GM19193 (cell line): ENCODE results near the gene RHBDF2.

Experiments used
- POLR2A ChIP-seq: IDR thresholded peaks from 4 replicates; pipeline ENCODE4 v1.6.1; 2011; ENCODE audit not compliant: insufficient read depth, insufficient read length; ENCODE audit errors: extremely low read depth

RHBDF2 gene

DNA sequence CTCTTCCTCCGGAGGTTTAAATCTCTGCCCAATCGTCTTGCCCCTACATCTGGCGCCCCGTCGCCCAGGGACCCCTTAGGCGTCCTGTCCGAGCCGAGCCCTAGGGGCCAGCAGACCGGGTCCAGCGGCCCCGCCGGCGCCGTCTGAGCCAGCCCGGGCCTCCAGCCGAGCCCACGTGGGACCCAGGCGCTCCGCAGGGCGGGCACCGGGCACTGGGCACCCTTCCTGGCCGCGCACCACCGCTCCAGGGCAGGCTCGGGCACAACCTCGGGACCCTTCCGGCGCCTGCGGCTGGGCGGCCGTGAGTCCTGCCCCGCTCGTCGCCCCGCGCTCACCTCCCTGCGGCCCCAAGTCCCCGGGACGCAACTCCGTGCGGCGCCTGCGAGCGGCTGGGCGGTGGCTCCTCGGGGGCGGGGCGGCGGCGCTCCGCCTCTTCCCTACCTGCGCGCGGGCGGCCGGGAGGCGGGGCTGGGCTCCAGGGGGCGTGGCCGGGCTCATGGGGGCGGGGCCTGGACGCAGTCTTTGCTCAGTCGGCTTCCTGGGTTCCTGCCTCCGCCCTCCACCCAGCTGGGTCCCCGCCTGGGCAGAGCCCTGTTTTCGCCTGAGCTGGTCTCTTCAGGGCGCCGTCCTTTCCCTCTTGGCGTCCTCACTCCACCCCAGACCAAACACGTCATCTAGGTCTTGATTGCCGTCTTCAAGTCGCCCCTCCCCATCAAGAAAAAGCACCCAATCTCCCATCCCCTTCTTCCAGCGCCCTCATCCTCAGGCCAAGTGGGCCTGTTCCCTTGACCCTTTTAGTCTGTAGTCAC, at the start of gene RHBDF2:
Gene RHBDF2, minus strand, starts transcription at position 406 of the 809 bp plus-strand sequence. CDS start 19,899 bp downstream, outside the sequence.
- TF ChIP-seq POLR2A, result peak; percentile 85

DNA sequence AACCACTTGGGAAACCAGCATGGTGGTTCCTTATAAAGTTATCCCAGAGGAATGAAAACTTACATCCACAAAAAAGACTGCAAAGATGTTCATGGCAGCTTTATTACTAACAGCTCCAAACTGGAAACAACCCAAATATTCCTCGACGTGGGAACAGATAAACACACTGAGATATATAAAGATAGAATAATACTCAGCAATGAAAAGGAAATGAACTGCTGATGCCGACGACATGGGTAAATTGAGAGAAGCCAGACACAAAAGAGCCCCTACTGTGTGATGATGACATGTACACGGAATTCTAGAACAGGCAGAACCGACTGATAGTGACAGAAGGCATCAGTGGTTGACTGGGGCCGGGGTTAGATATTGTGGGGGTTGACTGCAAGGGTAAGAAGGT, 48.3 kb upstream of the RHBDF2 start:
- TF ChIP-seq POLR2A, result no peak

DNA sequence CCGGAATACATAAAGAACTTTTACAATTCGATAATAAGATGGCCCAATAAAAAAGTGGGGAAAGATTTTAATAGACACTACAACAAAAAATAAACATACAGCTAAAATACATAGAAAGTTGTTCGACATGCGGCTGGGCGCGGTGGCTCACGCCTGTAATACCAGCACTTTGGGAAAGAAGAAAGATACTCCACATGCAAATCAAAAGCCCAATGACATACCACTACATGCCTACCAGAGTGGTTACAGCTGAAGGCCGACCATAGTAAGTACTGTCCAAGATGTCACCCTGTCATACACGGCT, 47.9 kb upstream of the RHBDF2 start:
- no peak for TF ChIP-seq POLR2A

DNA sequence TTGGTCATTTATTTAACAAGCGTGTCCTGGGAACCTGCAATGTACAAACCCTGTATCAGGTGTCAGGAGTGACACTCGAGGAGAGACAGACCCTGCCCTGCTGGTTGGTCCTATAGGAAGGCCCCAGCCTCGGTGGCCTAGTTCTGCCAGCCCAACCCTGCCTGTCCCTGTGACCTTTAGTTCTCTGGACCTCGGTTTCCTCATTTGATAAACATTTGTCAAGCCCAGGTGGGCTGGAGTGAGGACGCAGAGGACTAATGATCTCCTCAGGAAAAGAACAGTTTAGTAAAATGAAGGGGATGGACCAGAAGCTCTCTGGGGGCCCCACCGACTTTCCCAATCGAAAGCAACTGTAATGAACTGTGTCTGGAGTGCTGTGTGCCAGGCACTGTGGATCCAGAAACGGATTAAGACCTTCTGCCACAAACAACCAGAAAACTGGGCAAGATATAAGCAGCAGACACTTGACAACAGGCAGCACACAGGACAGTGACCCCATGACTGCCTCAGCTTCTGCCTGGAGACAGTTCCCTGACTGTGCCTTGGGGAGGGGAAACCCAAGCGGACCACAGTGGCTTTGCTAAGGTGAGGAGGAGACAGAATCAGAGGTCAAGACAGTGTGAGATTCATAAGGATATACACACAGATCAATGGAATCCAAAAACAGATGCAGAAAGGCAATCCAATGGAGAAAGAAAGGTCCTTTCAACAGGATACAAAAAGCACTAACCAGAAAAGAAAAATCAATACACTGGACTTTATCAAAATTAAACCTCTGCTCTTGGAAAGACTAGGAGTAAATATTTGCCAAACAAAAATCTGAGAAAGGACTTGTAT, 47.4 kb upstream of the RHBDF2 start:
- no peak for TF ChIP-seq POLR2A

DNA sequence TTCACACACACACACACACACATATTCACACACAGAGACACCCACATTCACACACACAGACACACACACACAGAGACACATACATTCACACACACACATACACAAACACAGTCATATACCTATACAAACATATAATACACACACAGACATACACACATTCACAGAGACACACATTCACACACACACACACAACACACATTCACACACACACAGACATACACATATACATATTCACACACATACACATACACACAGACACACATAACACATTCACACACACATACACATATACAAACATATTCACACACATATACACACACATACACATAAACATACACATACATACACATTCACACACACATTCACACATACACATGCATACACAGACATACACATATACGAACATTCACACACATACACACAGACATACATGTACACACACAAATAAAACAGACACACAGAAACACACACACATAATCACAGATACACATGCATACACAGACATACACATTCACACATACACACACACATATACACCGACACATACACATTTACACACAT, 46.5 kb upstream of the RHBDF2 start:
- no peak for TF ChIP-seq POLR2A

DNA sequence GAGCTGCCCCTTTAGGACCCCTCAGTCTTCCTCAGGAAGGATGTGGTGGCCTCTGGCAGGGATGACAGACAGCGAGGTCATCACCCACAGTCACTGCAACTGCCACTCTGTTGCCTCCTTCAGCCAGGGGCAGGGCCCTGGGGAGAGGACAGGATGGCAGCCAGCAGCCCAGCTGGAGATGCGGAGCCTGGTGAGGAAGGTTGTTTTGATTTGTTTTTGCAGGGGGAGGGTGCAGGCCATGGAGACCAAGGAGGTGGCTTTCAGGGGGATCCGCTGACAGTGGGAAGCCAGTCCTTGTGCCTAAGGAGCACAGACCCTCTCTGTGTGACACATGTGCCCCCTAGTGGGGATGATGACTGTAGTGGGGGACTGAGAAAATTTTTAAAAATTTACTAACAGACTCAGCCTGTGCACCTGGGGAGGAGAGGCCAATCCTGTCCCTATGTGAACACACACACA, 46.0 kb upstream of the RHBDF2 start:
- TF ChIP-seq POLR2A, result no peak

DNA sequence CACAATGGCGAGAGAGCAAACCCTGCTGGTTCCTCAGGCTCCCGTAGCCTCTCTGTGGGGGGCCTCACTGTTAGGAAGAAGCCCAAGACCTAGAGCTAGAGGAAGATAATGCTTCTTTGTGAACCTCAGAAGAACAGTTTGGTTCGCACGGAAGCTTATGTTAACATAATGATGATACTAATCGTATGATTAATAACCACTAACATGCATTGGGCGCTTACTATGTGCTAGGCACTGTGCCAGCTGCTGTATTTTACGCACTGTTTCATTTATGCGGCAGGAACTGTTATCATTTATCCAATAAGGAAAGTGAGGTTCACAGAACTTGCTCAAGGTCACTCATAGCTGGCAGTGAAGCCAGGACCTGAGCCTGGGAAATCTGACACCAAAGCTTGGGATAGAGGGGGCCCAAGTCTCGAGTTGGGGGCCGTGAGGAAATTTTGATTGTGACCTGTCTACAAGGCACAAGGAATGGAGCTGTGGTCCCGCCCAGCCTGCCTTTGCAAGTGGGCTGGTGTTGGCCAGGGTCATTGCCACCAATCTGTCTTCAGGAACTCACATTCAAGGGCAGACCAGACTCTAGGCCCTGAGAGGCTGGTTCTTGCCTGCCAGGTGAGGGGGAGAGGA, 45.4 kb upstream of the RHBDF2 start:
- TF ChIP-seq POLR2A, result no peak

DNA sequence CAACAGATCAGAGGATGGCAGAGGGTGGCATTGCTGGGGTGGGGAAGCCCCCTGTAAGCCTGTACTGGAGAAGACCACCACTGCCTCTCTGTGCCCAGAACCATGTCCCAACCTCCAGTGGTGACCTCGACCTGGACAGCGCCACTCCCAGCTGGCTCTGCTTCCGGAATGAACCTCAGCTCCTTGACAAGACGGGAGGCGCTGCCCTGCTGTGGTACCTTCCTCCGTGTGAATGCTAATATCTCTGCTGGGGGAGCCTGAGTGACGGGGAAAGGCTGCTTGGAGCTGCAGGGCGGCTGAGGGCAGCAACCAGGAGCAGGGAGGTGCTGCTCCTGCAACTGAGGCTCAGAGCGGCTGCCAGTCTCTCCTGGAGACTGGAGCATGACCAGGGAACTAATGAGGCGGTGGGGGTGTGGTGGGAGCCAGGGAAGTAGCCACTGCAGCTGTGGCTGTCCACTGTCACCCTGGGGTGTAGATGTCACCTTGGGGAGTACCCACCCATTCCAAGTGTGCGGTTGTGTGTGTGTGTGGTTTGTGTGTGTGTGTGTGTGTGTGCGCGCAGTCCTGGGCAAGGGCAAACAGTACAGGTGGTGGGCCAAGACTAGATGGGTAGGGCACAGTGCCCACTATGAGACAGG, 44.8 kb upstream of the RHBDF2 start:
- no peak for TF ChIP-seq POLR2A

DNA sequence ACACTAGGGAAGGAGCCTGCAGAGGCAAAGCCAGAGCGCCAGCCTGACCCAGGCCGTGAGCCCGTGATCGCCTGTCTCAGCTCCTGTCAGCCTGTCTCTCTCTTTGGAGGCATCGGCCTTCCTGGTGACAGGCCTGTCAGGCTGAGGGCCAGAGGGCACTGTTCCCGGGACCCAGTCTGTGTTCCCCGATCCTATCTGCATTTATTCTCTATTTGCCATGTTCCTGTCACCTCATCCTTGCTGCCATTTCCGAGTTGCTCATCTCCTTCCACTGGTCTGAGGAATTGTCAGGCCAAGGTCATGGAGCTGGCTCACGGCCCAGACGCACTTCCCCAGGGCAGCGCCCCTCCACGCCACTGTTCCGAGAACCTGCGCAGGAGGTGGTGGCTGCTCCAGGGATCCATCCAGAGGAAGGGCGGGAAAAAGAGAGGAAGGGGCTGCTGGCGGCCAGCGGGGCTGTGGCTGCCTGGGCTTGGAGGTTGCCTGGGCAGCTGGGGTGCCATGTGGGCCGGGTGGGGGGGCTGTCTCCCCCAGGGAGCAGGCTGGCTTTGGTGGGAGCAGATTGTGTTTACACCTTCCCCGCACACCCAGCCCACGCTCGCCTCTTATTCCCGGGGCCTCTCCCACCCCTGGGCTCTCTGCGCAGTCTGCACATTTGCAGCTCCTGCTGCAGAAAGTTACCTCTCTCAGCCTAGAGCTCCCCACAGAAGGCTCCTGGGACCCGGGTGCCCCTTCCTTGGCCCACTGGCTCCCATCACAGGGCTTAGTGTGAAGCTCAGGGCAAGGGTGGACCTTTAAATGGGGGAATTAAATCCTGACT, 43.5 kb upstream of the RHBDF2 start:
- TF ChIP-seq POLR2A, result no peak

DNA sequence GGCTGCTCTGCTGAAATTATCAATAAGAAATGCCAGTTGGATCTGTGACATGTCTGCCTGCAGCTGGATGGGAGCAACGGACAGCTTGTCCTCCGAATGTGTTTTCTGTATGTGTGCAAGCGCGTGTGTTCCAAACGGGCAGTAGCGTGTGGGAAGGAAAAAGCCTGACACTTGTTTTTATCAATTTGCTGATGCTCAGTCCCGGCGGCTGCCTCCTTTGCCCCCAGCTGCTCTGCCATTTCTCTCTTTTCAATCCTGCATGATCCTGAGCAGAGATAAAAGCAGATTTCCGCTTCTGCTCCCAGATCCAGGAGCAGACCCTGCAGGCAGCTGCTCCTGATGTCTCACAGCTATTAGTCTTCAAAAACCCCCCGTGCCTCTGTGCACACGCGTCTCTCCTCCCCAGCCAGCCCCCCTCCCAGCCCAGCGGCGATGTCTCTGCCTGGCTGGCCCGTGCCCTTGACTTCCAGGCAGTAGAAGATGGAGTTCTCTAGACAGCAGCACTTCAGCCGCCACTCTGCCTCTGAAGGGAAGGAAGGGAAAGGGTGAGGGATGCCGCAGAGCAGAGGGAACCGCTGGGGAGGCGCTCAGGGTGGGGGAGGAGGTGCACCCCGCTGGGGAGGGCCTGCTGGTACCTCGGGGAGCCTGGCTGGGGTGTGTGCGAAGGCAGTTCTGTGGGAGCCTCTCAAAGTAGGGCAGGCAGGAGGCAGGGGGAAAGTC, 42.8 kb upstream of the RHBDF2 start:
- no peak for TF ChIP-seq POLR2A

DNA sequence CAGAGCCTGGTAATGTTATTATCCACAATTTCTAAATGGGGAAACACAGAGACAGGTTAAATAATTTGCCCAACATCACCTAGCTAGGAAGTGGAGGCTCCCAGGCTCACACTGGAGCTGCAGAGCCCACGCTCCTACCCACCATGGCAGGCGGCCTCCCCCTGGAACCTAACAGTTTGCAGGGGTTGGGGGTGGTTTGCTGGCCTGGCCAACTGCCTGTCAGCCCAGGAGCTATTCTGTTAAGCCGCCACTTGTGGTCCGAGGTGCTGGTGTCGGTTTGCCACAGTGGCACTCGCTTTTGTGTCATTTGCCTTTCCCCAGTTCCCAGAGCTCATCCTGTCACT, 42.2 kb upstream of the RHBDF2 start:
- no peak for TF ChIP-seq POLR2A

DNA sequence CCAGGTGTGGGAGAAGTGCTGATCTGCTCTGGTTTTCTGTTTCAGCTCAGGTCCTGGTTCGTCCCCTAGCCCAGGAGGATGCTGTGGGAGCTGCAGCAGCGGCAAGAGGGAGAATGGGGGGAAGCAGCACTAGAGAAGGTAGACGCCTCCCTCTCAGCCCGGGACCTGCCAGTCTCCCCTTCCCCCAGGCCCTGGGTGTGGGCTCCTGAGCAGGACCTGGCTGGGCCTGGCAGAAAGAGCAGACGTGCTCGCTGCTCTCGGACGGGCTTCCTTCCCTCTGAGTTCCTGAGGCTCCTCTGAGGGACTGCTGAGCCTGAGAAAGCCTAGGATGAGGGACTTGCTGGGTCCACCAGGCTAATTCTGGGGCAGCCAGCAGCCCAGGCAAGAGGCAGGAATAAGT, 41.8 kb upstream of the RHBDF2 start:
- TF ChIP-seq POLR2A, result no peak

DNA sequence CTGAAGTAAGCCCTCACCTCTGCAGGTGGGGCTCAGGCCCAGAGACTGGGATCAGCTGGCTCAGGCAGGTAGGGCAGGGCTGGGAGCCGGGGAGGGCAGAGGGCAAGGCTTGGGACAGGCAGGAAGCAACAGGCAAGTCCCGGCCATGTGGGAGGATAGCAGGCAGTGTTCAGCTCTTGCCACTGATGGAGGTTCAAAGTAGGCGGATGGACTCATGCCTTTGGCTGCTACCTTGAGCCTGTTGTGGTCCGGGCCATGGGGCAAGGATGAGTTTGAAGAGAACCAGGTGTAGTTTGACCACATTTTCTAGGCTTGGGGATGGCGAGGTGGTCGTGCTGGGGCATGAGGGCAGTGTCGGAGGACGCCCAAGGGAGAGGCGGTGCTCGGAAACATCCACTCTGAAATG, 41.3 kb upstream of the RHBDF2 start:
- no peak for TF ChIP-seq POLR2A

DNA sequence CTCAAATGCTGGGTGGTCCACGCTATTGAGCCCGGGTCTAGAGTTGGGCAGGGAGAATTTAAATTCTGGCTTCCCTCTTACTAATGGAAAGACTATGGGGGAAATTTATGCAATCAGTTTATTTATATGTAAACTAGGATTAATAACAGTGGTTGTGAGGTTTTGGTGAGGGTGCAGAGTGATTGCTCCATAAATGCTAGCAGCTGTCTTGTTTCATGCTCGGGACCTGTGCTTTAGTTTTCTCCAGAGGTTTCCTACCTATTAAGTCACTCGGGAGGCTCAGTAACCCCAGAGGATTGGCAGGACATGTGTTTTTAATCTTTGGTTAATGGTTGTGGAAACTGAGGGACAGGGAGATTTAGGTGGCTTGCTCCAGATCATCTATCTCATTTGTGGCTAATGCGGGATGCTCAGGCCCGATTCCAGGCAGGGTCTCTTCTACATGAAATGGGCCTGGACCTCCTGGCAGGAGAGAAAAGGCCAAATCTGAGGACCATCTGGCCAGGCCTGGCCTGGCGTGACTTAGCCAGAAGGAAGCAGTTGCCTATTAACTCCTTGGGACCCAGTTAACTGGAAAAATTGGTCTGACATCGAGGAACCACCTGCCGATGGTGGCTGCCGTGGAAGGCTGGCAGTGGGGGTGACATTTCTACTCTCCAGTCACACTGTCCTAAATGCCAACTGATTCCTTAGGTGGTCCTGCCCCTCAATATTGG, 40.7 kb upstream of the RHBDF2 start:
- no peak for TF ChIP-seq POLR2A
